ENCODE results near the gene HMBS.
A peak's percentile ranks its signal among the peaks of the same experiment; 100 is the strongest.

The HMBS gene

GRCh38 chr11:119106564-119107537 is 22.2 kb downstream of the HMBS start, which contains the start of gene C2CD2L:
TSS of gene C2CD2L (plus strand) at chr11:119107344. CDS start at chr11:119107742, 398 bp downstream.
- TF ChIP-seq, protein P1, sequence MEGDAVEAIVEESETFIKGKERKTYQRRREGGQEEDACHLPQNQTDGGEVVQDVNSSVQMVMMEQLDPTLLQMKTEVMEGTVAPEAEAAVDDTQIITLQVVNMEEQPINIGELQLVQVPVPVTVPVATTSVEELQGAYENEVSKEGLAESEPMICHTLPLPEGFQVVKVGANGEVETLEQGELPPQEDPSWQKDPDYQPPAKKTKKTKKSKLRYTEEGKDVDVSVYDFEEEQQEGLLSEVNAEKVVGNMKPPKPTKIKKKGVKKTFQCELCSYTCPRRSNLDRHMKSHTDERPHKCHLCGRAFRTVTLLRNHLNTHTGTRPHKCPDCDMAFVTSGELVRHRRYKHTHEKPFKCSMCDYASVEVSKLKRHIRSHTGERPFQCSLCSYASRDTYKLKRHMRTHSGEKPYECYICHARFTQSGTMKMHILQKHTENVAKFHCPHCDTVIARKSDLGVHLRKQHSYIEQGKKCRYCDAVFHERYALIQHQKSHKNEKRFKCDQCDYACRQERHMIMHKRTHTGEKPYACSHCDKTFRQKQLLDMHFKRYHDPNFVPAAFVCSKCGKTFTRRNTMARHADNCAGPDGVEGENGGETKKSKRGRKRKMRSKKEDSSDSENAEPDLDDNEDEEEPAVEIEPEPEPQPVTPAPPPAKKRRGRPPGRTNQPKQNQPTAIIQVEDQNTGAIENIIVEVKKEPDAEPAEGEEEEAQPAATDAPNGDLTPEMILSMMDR (IDR thresholded peaks at IDR 0.05; ENCODE audit: low read depth, low read length), result no peak
- DNase-seq (ENCODE audit: extremely low read depth, low read depth), result peak; percentile 71

- DNase-seq (ENCODE audit: extremely low read depth, low read depth), result no peak
- TF ChIP-seq, protein P1 (IDR thresholded peaks at IDR 0.05; ENCODE audit: low read depth, low read length), result no peak
Measured at GRCh38 chr11:119107538-119108145, 23.0 kb downstream of the HMBS start.

DNA sequence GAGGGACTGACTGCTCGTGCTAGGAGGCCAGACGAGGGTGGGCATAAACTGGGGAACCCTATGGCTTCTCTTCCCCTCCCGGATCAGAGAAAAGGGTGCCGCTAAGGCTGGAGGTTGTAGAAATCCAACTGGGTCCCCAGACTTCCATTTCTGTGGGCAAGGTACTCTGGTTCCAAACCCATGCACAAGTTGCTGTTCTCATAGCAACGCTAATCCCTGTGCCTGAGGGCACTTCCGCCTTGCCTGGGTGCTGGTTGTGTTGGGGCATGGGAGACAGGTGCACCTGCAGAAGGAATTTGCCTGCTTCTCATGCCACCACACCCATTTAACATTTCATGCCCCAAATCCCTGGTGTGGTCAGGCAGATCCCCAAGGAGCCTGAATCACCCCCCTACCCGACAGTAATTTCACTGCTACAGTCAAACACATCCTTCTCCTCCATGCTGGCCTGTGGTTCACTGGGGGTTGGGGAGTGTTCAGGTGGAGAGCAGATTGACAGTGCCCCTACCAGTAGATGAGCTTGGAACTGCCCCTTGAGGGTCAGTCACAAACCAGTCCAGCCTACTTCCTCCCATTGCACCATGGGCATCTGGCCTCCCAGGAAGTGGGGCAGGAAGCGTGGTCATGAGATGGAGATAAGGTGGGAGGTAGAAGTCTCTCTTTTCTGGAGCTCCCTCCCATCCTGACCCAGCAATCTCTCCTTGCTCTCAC is 23.6 kb downstream of the HMBS start:
- no peak for DNase-seq (ENCODE audit: extremely low read depth, low read depth)
- TF ChIP-seq, protein P1 (IDR thresholded peaks at IDR 0.05; ENCODE audit: low read depth, low read length), result no peak

GRCh38 chr11:119108857-119109221 is 24.2 kb downstream of the HMBS start:
- TF ChIP-seq, protein P1 (IDR thresholded peaks at IDR 0.05; ENCODE audit: low read depth, low read length), result no peak
- no peak for DNase-seq (ENCODE audit: extremely low read depth, low read depth)

GRCh38 chr11:119109843-119110242 is 25.2 kb downstream of the HMBS start:
- DNase-seq (ENCODE audit: extremely low read depth, low read depth), result no peak
- TF ChIP-seq, protein P1 (IDR thresholded peaks at IDR 0.05; ENCODE audit: low read depth, low read length), result no peak

DNA sequence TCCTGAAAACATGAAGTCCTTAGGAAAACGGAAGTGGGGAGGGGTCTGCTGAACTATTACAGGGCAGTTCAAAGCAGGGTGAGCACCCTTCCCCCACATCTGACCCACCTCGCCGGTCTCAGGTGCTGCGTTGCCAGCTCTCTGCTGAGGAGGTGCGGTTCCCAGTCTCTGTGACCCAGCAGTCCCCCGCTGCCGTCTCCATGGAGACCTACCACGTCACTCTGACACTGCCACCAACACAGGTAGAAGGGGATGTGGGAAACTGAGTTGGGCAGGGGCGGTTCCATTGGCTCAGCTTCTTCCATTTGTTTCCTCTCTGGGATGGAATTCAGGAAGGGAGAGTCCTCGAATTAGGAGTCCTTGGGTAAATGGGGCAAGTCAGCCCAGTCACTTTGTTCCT is 25.8 kb downstream of the HMBS start:
- TF ChIP-seq, protein P1 (IDR thresholded peaks at IDR 0.05; ENCODE audit: low read depth, low read length), result no peak

More for the DNA sequence above, 25.8 kb downstream of the HMBS start:
- DNase-seq (ENCODE audit: extremely low read depth, low read depth), result no peak
